Suprapubic skin (tissue), 4 donors: ENCODE measurements around the gene TMEM60. TPM values are rescaled to one million over a fixed set of nuclear protein-coding genes. Genes with fewer than 3 reads are reported as not detected.

ENCODE experiments used
- DNase-seq, 2 donors: peaks; one replicate each; pipeline ENCODE4 v3.0.0-alpha.2; 2019; ENCODE audit warnings: low spot score in 2 of 2
- H3K27ac ChIP-seq: fragments of 200-600 bp; sonication (generic); one replicate; pipeline ENCODE4 v1.5.1; 2019
- H3K27me3 ChIP-seq: fragments of 200-600 bp; sonication (generic); one replicate; pipeline ENCODE4 v1.5.1; 2019
- H3K36me3 ChIP-seq: fragments of 200-600 bp; sonication (generic); one replicate; pipeline ENCODE4 v1.5.1; 2019
- H3K4me1 ChIP-seq: fragments of 200-600 bp; sonication (generic); one replicate; pipeline ENCODE4 v1.5.1; 2019
- H3K4me3 ChIP-seq: fragments of 200-600 bp; sonication (generic); one replicate; pipeline ENCODE4 v1.5.1; 2019; ENCODE audit warnings: mild to moderate bottlenecking
- H3K9me3 ChIP-seq: fragments of 200-600 bp; sonication (generic); one replicate; pipeline ENCODE4 v1.5.1; 2019
- CTCF ChIP-seq, 2 donors: fragments of 200-600 bp in 1 of 2; fragments of 450-650 bp in 1 of 2; sonication (generic) in 1 of 2; IDR thresholded peaks; one replicate each; pipeline ENCODE4 v1.5.1; 2016 to 2019; ENCODE audit warnings: antibody characterized with exemption in 2 of 2, mild to moderate bottlenecking in 1 of 2, moderate library complexity in 1 of 2
- EP300 ChIP-seq: sonication (generic); formaldehyde crosslinking; IDR thresholded peaks from one replicate; pipeline ENCODE4 v1.6.1; 2017; ENCODE audit warnings: antibody characterized with exemption
- POLR2A ChIP-seq, 2 donors: fragments of 450-650 bp; IDR thresholded peaks; one replicate each; pipeline ENCODE4 v1.6.1; 2017; ENCODE audit warnings: antibody characterized with exemption in 2 of 2, mild to moderate bottlenecking in 2 of 2, moderate library complexity in 2 of 2
- POLR2AphosphoS5 ChIP-seq, 3 donors: sonication (generic); formaldehyde crosslinking; IDR thresholded peaks; one replicate each; pipeline ENCODE4 v1.6.1; 2017; ENCODE audit warnings: antibody characterized with exemption in 3 of 3
- WGBS: methylation state at CpG from one replicate; pipeline ENCODE4 v1.1.5; 2018; 5-methylcytosine and 5-hydroxymethylcytosine counted together
- total RNA-seq, 4 donors: library from RNA; depleted of rRNA; stranded (reverse); fragments of >200 nt; gene quantifications; one replicate each; pipeline ENCODE4 v1.1.0, GENCODE V29; 2016

TMEM60 gene
- total RNA-seq, 4 donors from 2014 or later: 8.3 to 13.5 (median 10.8) TPM

DNA sequence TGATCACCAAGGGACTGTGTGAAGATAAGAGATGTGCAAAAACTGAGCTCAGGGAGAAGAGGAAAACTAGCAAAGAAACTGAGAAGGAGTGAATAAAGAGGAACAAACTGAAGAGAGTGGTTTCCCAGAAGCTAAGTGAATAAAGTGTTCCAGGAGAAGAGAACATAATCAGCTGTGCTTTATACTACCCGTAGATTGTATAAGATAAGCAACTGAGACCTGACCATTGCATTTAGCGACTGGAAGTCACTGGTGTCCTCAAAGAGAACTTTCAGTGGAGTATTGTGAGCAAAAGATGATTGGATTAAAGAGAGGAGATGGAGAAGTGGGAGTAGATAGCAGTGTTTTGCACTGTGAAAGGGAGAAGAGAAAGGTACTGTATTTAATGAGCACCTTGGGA, 14.9 kb upstream of the TMEM60 start:
- H3K27me3 ChIP-seq: no peaks in the 10 kb centered on the region
- 80% methylated on average over 2 of the region's 2 CpGs for WGBS
- peaks cover 6% of the 10 kb centered on the region for H3K9me3 ChIP-seq
- no peak for TF ChIP-seq CTCF (IDR thresholded peaks at IDR 0.05)
- no peak for TF ChIP-seq EP300
- TF ChIP-seq POLR2A (IDR thresholded peaks at IDR 0.05): no peak
- no peak for TF ChIP-seq POLR2AphosphoS5 (IDR thresholded peaks at IDR 0.05)
- no peak overlapping the region for H3K27ac ChIP-seq
- no peak for DNase-seq
- no peaks in the 10 kb centered on the region for H3K36me3 ChIP-seq
- no peak overlapping the region for H3K4me3 ChIP-seq
- H3K4me1 ChIP-seq: no peaks in the 10 kb centered on the region

- TF ChIP-seq POLR2AphosphoS5 (IDR thresholded peaks at IDR 0.05) (no peak), CTCF (IDR thresholded peaks at IDR 0.05) (no peak), POLR2A (IDR thresholded peaks at IDR 0.05) (no peak), EP300 (no peak)
- no peak overlapping the region for H3K27ac ChIP-seq
- no peaks in the 10 kb centered on the region for H3K27me3 ChIP-seq
- no peak for DNase-seq
- H3K4me3 ChIP-seq: no peak overlapping the region
- peaks cover 6% of the 10 kb centered on the region for H3K9me3 ChIP-seq
- WGBS: 94% methylated on average over 1 of the region's 1 CpG
- H3K4me1 ChIP-seq: no peaks in the 10 kb centered on the region
- H3K36me3 ChIP-seq: no peaks in the 10 kb centered on the region
Measured at GRCh38 chr7:77812290-77812685, 14.1 kb upstream of the TMEM60 start.

GRCh38 chr7:77811516-77812289, 13.5 kb upstream of the TMEM60 start:
- Histone ChIP-seq H3K9me3 (peaks cover 6% of the 10 kb centered on the region), H3K4me3 (no peak overlapping the region), H3K27ac (no peak overlapping the region), H3K27me3 (no peaks in the 10 kb centered on the region), H3K36me3 (no peaks in the 10 kb centered on the region), H3K4me1 (no peaks in the 10 kb centered on the region)
- TF ChIP-seq CTCF (IDR thresholded peaks at IDR 0.05) (no peak), POLR2AphosphoS5 (IDR thresholded peaks at IDR 0.05) (no peak), POLR2A (IDR thresholded peaks at IDR 0.05) (no peak), EP300 (no peak)
- WGBS: 94% methylated on average over 2 of the region's 2 CpGs
- DNase-seq: no peak

GRCh38 chr7:77808517-77808916, 10.3 kb upstream of the TMEM60 start:
- TF ChIP-seq CTCF (IDR thresholded peaks at IDR 0.05) (no peak), POLR2AphosphoS5 (IDR thresholded peaks at IDR 0.05) (no peak), EP300 (no peak), POLR2A (IDR thresholded peaks at IDR 0.05) (no peak)
- no peak for DNase-seq
- H3K36me3 ChIP-seq: no peaks in the 10 kb centered on the region
- H3K27me3 ChIP-seq: no peaks in the 10 kb centered on the region
- H3K9me3 ChIP-seq: peaks cover 6% of the 10 kb centered on the region
- WGBS: 94% methylated on average over 1 of the region's 1 CpG
- no peaks in the 10 kb centered on the region for H3K4me1 ChIP-seq
- no peak overlapping the region for H3K4me3 ChIP-seq
- H3K27ac ChIP-seq: no peak overlapping the region

DNA sequence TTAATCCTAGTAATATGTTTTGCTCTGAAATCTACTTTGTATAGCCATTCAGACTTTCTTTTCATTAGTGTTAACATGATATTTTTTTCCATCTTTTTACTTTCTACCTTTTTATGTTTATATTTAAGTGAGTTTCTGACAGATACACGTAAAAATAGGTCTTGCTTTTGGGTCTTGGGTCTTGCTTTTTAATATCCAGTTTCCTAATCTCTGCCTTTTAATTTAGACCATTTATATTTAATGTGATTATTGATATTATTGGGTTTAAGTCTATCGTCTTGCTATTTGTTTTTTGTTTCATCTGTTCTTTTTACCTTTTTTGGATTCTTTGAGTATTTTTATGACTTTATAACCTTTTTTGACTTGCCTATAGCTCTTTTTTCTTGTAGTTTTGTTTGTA, 8.2 kb upstream of the TMEM60 start:
- no peaks in the 10 kb centered on the region for H3K27me3 ChIP-seq
- no peak for DNase-seq
- WGBS: 97% methylated on average over 2 of the region's 2 CpGs
- no peak overlapping the region for H3K4me3 ChIP-seq
- TF ChIP-seq EP300 (no peak), POLR2A (IDR thresholded peaks at IDR 0.05) (no peak), POLR2AphosphoS5 (IDR thresholded peaks at IDR 0.05) (no peak), CTCF (IDR thresholded peaks at IDR 0.05) (no peak)
- H3K27ac ChIP-seq: no peak overlapping the region
- H3K9me3 ChIP-seq: peaks cover 6% of the 10 kb centered on the region
- no peaks in the 10 kb centered on the region for H3K36me3 ChIP-seq
- peaks cover 3% of the 10 kb centered on the region for H3K4me1 ChIP-seq
